ENCODE measurements around the gene NBAS. TPM values are rescaled to one million over a fixed set of nuclear protein-coding genes. Genes with fewer than 3 reads are reported as not detected.

Gene NBAS
- total and polyA plus RNA-seq, 2 of the 4 experiments (the other 2 are of a cell fraction), result 22.3 to 105 TPM

GRCh38 chr2:15163326-15163725, 397.8 kb downstream of the NBAS start:
- no peak overlapping the region for H3K56ac ChIP-seq (ENCODE audit: extremely low read depth, insufficient read depth, low read length)
- peaks cover 5% of the 10 kb centered on the region; the same call in 1 of the 2 replicates for H3K9me1 ChIP-seq (ENCODE audit: insufficient read depth, low read length)
- no peak overlapping the region for H3K4me3 ChIP-seq (ENCODE audit: insufficient read depth, low read depth, low read length)
- H2BK120ac ChIP-seq (ENCODE audit: low read depth, low read length), result no peak overlapping the region
- H3K18ac ChIP-seq (ENCODE audit: low read depth, low read length), result no peak overlapping the region
- H2AFZ ChIP-seq (replicated peaks; ENCODE audit: low read length, poor library complexity), result no peak overlapping the region
- H4K20me1 ChIP-seq (ENCODE audit: insufficient read depth, low read length), result no peaks in the 10 kb centered on the region
- H2AK5ac ChIP-seq (ENCODE audit: low read depth, low read length), result no peak overlapping the region
- BruUV-seq (replicated peaks), result no TSS peak
- ATAC-seq (ENCODE audit: low read depth) (no peak), DNase-seq (peak; percentile 48)
- no peaks in the 10 kb centered on the region; the same call in 1 of the 2 replicates for H3K36me3 ChIP-seq (ENCODE audit: control insufficient read depth, insufficient read depth, low read length)
- no peak overlapping the region for H2AK9ac ChIP-seq (replicated peaks; ENCODE audit: low read depth, low read length, poor library complexity)
- H3K79me1 ChIP-seq (ENCODE audit: low read depth in 1 of 2, low read length in 2 of 2), result no peaks in the 10 kb centered on the region
- H4K5ac ChIP-seq (ENCODE audit: low read depth, low read length), result no peak overlapping the region
- H2BK5ac ChIP-seq (ENCODE audit: low read depth, low read length, poor library complexity, severe bottlenecking), result no peak overlapping the region
- H3K23ac ChIP-seq (ENCODE audit: low read depth, low read length), result no peak overlapping the region
- peaks cover 10% of the 10 kb centered on the region for H3K4me1 ChIP-seq (ENCODE audit: control insufficient read depth, insufficient read depth, low read length)
- H3K4me2 ChIP-seq (ENCODE audit: low read depth, low read length), result no peak overlapping the region
- H3K14ac ChIP-seq (replicated peaks; ENCODE audit: low read depth, low read length), result 0 out of 2 replicates have a peak overlapping the region, but pooled peaks have one; percentile 44
- intact Hi-C loops (cut with micrococcal nuclease) (no loop called here), dilution Hi-C loops (cut with HindIII; ENCODE audit: low sequenced_read_pairs, unreplicated experiment) (no loop called here), in situ Hi-C loops (cut with MboI; ENCODE audit: low sequenced_read_pairs) (no loop called here)
- CTCF ChIA-PET, result no interaction called here
- no peak for TF ChIP-seq FOS (IDR thresholded peaks at IDR 0.05; ENCODE audit: low read depth, low read length)
- no peak for TF ChIP-seq MAZ (IDR thresholded peaks at IDR 0.05; ENCODE audit: borderline replicate concordance, low read depth, low read length)
- H3K9ac ChIP-seq (ENCODE audit: low read depth, low read length), result no peak overlapping the region
- no CpG with 5 or more reads among the region's 2 CpGs for WGBS, 2 experiments (ENCODE audit: extremely low coverage in 2 of 2, insufficient read length in 1 of 2)
- H2BK20ac ChIP-seq (ENCODE audit: low read depth, low read length), result no peak overlapping the region
- no peak overlapping the region for H4K91ac ChIP-seq (ENCODE audit: insufficient read depth, low read depth, low read length)
- no peak overlapping the region for H3K4ac ChIP-seq (ENCODE audit: low read depth, low read length)
- no peaks in the 10 kb centered on the region for H3K27me3 ChIP-seq (ENCODE audit: control insufficient read depth, insufficient read depth, low read length)
- no peaks in the 10 kb centered on the region for H3K9me3 ChIP-seq (ENCODE audit: control insufficient read depth, insufficient read depth, low read length)
- H3K27ac ChIP-seq (ENCODE audit: insufficient read depth, low read length), result no peak overlapping the region
- POLR2A ChIA-PET (ENCODE audit: unreplicated experiment), result no interaction called here
- no peak overlapping the region for H2BK15ac ChIP-seq (ENCODE audit: low read depth, low read length)
- H4K8ac ChIP-seq (ENCODE audit: low read depth in 2 of 2, low read length in 2 of 2), result no peak overlapping the region

All from IMR-90 (cell line).